Stimulated activated CD4-positive, alpha-beta T cell treated with anti-CD3 and anti-CD28 coated beads, TNF-alpha, amount 100 ng/mL, for 48 hours (primary cell): ENCODE measurements around the gene TTC9B.
"Not testable (repeated sequence)": the region's sequence is repeated elsewhere in the genome, so short reads cannot be mapped to it uniquely, and the experiment has no call there.

Experiments used
- DNase-seq, 3 donors: peaks; one replicate each; pipeline ENCODE4 v3.0.0-alpha.2; 2020; ENCODE audit warnings: low read depth in 3 of 3

Gene TTC9B

DNA sequence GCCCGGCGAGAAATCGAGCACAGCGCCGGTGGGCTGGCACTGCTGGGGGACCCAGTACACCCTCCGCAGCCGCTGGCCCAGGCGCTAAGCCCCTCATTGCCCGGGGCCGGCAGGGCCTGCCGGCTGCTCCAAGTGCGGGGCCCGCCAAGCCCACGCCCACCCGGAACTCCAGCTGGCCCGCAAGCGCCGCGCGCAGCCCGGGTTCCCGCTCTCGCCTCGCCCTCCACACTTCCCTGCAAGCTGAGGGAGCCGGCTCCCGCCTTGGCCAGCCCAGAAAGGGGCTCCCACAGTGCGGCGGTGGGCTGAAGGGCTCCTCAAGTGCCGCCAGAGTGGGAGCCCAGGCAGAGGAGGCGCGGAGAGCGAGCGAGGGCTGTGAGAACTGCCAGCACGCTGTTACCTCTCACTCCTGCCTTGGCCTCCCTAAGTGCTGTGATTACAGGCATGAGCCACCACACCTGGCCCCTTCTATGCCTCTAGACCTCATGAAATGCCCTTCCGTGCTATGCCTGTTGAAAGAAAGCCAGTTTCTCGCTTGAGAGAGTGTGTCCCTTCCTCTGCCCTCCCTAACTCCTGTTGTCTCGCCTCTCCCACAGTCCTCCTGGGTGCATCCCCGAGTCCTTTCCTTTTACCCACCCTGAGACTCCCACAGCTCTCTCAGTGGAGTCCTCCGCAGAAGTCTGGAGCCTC is 47.7 kb downstream of the TTC9B start:
- DNase-seq: not testable (repeated sequence)

DNA sequence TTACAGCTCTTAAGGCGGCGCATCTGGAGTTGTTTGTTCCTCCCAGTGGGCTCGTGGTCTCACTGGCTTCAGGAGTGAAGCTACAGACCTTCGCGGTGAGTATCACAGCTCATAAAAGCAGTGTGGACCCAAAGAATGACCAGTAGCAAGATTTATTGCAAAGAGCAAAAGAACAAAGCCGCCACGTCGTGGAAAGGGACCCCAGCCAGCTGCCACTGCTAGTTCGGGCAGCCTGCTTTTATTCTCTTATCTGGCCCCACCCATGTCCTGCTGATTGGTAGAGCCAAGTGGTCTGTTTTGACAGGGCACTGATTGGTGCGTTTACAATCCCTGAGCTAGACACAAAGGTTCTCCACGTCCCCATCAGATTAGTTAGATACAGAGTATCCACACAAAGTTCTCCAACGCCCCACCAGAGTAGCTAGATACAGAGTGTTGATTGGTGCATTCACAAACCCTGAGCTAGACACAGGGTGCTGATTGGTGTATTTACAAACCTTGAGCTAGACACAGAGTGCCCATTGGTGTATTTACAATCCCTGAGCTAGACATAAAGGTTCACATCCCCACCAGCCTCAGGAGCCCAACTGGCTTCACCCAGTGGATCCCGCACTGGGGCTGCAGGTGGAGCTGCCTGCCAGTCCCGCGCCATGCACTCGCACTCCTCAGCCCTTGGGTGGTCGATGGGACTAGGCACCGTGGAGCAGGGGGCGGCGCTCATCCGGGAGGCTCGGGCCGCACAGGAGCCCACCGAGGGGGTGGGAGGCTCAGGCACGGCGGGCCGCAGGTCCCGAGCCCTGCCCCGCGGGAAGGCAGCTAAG is 48.5 kb downstream of the TTC9B start:
- DNase-seq: not testable (repeated sequence)
